Left cardiac atrium (tissue), 4 donors: Measurements from ENCODE around the gene SNX10. TPM values are rescaled to one million over a fixed set of nuclear protein-coding genes. Genes with fewer than 3 reads are reported as not detected.
A peak's percentile ranks its signal among the peaks of the same experiment; 100 is the strongest.

Experiments used
- ATAC-seq, 2 donors: fragments of 200-7000 bp; cut with Tn5 transposase; one replicate each; pipeline ENCODE4 v1.9.1; 2020; ENCODE audit warnings: mild to moderate bottlenecking in 2 of 2, moderate library complexity in 2 of 2
- DNase-seq: peaks from one replicate; pipeline ENCODE4 v3.0.0-alpha.2; 2020
- intact Hi-C, 2 donors: fragments of 100-400 bp; cut with DNase I; formaldehyde crosslinking; loops; one replicate each; pipeline versions ENCODE4 v1.14.1 to v1.15.1; 2022 to 2023
- total RNA-seq, 2 donors: library from RNA; stranded (reverse); fragmentation: NEBNext Ultra II Directional; extraction: Animal tissue kit (Norgen Biotek cat#: 25700); gene quantifications; one replicate each; pipeline ENCODE4 v1.2.1, GENCODE V29; 2021
- donor health status: DM: no; HTN: yes; CAD: no.
- donor health status: DM: no; HTN: yes; CAD: no; lungs with severe emphysema.
- donor health status: DM: yes; HTN: yes; CAD: no.
- donor health status: Dilated cardiomyopathy.

Gene SNX10
- total RNA-seq, 2 donors from 2014 or later = 5.7 to 7.1 TPM

DNA sequence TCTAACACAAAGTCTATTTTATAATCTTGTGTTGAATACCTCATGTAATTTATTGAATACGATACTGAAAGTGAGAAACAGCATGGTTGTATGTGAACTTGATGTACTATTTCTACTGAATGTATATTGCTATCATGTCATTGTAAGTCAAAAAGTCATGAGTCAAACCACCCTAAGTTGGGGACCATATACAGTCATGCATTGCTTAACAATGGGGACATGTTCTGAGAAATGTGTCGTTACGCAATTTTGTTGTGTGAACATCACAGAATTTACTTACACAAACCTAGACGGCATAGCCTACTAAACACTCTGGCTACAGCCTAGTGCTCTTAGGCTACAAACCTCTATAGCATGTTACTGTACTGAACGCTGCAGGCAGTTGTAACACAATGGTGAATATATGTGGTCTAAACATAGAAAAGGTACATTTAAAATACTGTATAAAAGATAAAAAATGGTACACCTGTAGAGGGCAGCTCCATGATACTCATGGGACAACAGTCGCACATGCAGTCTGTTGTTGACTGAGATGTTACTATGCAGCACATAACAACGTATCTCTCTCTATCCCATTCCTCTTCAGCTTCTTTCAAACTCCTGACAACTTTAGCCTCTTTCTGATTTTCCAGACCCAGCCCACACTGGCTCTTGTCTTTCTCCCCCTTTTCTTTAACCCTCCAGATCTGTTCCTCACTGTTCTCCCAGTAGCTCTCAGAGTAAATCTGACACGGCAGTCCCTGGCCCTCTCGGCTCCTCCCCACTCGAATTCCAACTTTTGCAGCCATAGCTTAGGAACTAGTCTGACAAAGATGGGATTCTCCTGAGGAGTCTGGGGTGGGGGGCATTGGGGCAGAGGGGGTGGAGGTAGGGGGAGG lies 90.1 kb downstream of the SNX10 start:
- DNase-seq = no peak
- intact Hi-C loops = loop anchor here in 1 of 2 donors (10.0 kb wide), 1 partner anchor 783 kb away; the partner anchor contains the start of gene HOXA9
- ATAC-seq = no peak

DNA sequence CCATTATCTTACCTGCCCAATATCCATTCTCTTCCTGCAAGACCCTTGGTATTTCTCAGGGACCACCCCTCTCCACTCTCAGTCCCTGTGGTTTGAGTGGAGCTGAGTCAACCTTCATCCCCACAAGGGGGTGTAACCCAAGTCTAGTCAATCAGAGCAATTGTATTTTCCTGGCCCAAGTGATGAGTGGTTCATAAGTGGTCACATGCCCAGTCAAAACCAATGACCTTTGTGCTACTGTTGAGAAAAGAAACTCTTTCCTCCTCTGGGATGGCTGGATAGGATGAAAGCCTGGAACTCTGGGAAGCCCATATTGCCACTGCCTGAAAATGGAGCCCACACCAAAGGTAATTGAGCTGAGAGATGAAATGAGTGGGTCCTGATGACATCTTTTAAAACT lies 93.6 kb downstream of the SNX10 start:
- no peak for DNase-seq
- intact Hi-C loops = loop anchor here in 1 of 2 donors (10.0 kb wide), 1 partner anchor 780 kb away; the partner anchor contains the start of gene HOXA9
- no peak for ATAC-seq

DNA sequence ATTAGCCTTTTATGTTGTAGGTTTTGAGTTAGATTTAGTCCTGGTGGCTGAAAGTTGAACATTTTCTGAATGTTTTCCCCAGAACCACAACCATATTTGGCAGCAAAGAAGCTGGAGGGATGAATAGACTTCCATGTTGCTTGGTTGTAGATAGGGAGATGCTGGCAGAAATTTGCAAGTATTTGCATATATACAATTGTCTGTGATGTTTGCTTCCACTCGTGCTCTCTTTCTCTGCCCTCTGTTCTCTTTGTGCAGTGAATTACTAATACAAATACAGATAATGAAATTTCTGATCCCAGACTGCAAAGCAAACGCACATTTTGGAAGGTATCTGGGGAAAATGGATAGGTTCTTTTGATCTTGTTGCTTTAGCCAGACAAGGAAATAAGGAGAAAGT lies 96.1 kb downstream of the SNX10 start:
- DNase-seq (no peak), ATAC-seq (no peak)
- intact Hi-C loops = loop anchor here in 1 of 2 donors (10.0 kb wide), 1 partner anchor 777 kb away; the partner anchor contains the start of gene HOXA9

DNA sequence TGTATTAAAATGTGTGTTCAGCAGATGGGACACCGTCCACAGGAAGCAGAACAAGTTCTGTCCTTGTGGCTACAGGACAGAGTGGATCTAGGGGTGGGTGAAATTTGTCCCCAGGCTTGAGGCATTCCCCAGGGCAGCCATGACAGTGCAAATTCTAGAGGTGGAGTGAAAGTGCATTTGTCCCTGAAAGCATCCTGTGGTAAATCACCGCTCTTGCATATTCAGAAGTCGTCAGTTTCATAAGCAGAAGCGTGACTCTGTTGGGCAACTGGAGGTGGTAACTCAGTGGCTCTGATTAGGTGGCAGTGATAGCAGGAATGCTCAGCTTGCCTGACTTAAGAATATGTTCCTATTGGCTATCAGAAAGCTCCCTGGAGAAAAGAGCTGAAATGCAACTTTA lies 96.6 kb downstream of the SNX10 start:
- ATAC-seq (no peak), DNase-seq (no peak)
- intact Hi-C loops = loop anchor here in 1 of 2 donors (10.0 kb wide), 1 partner anchor 777 kb away; the partner anchor contains the start of gene HOXA9

DNA sequence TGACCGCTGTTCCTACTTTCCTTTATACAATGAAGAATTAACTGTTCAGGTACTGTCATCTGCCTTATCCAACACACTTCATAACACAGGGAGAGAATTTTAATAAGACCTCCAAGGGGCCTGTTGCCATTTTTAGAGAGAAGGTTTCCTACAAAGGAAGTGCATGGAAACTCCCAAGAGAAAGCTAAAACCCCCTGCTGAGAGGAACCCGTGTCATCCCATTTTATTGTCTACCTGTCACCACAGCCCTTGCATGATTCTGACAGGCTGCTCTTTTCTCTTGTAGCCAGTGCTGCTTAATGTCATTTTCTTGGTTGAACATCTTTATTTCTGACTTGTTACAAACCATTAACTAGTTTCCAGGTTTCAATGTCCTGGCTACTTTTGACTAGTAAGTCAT lies 98.4 kb downstream of the SNX10 start:
- no peak for ATAC-seq
- intact Hi-C loops = no loop called here
- no peak for DNase-seq

DNA sequence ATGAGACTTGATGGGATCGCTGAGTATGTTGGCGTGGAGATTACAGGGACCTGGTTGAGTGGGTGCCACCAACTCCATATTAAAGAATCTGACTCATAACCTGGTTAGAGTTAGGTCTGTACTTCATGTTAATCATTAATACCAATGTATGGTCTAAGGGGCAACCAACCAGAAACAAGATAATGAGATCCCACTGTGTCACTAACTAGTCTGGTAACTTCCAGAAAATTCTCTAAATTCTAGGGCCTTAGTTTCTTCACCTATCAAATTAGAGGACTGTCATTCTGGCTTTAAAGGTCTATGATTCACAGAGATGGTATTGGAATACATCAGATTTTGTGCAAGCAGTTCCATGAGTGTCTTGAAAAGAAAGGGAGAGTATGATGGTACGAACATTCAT lies 102.2 kb downstream of the SNX10 start:
- DNase-seq = no peak
- intact Hi-C loops = no loop called here
- ATAC-seq = no peak

DNA sequence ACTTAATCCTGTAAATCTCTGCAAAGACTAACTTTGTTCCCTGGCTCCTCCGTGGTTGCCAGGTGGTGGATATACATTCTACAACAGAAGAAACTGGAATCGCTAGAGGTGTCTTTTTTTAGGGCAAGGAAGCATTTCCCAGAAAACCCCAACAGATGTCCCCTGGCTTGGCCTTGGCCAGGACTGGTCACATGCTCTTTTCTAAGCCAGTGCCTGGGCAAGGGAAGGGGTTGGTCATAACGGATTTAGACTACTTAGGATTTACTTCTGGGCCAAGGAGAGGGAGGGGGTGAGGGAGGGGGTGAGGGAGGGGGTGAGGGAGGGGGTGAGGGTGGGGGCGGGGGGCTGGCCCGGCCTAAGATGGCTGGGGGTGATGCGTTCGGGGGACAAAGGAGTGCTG lies 105.7 kb downstream of the SNX10 start:
- intact Hi-C loops = no loop called here
- ATAC-seq (no peak), DNase-seq (no peak)

DNA sequence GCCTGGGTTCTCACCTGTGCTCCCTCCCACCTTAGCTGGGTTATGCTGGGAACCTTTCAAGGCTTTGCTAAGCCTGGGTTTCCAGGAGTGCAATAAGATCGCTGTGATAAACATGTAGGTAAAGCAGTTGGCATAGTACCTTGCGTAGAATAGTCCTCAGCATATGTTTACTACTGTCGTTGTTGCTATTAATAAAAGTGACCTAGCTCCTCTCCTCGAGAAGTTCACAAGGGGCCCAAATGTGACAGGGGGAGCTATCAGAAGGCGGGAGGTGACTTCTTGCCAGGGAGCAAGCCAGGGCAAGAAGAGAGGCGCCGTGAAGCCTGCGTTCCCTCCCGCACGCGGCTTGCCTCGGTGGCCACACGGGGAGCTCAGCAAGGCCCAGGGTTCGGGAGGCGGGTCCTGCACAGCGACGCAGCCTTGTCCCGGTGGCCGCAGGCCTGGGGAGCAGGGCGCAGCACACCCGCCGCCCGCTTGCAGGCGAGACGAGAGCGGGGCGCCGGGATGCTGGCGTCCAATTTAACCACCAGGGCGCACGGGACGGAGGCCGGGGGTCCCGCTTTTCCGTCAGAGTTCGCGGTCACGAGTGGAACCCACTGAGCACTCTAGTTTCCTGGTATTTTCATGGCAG lies 106.2 kb downstream of the SNX10 start:
- intact Hi-C loops = no loop called here
- peak; percentile 62 to 70 for ATAC-seq
- DNase-seq = peak; percentile 53

DNA sequence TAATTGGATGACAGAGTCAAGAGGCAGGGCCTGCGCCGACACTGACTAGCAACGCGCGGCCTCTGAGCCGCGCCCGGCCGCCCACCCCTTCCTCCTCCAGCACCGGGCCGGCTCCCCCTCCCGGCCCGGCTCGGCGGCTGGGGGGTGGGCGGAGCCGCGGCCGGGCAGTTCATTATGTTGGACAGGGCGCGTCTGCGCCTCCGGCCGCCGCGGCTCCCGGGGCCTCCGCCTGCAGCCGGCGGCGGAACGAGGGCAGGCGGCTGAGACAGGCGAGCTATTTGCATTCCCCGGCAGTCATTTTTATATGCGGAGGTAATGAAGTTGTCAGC lies 106.7 kb downstream of the SNX10 start:
- intact Hi-C loops = no loop called here
- ATAC-seq (peak; percentile 95 to 99), DNase-seq (peak; percentile 75)

DNA sequence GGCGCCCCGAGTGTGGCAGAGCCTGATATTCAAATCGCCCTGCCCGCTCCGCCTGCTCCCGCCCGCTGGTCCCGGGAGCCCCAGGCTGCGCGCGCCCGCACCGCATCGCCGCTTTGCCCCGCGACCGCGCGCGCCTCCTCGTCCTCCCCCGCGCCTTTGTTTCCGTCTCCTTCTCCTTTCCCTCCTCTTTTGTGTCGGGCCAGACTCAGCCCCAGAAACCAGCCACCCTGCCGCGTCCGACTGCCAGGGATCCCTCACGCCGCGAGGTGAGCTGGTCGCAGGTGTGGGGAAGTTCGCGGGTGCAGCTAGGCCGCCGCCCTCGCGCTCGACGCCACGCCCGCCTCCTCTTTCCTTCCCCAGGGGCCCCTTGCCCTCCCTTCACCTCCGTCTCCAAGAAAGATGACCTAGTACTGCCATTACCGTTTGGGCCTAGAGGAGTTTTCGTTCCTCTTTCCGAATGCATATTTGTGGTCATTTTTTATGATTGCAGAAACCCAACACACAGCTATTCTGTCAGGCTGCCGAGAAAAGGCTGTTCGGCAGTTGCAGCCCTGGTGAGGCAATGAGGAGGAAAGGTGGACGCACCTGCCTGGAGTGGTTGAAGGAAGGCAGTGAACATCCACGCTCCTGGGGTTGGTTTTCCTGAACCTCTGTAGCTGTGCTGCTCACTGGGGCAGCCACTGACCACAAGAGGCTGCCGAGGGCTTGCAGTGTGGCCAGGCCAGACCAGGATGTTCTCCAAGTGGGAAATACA lies 107.3 kb downstream of the SNX10 start:
- ATAC-seq = peak; percentile 66 to 75
- intact Hi-C loops = no loop called here
- DNase-seq = peak; percentile 26

DNA sequence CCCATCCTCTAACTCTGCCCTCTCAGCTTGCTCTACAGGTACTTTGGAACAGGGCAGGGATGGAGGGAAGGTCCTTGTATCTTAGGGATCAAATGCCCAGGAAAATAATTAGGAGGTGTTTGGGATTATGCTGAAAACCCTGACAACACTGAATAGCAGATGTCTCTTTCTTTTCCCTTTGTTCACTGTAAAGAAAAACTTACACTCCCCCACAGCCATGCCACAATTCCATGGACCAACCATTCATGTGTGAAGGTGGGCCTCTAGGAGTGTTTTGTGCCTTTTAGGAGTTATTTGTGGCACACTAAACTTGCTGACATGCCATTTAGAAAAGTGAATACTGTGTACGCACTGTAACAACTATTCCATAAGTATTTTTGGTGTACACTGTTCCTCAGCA lies 108.1 kb downstream of the SNX10 start:
- DNase-seq (no peak), ATAC-seq (no peak)
- intact Hi-C loops = no loop called here

DNA sequence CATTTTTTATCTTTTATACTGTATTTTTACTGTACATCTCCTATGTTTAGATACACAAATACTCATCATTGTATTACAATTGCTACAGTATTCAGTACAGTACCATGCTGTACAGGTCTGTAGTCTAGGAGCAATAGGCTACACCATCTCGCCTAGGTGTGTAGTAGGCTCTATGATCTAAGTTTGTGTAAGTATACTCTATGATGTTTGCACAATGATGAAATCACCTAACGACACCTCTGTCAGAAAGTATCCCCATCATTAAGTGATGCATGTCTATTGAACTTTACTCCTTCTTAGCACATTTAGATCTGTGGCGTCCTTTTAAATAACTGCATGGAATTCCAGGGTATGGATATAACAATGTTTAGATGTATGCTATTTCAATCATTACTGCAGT lies 112.0 kb downstream of the SNX10 start:
- ATAC-seq (no peak), DNase-seq (no peak)
- intact Hi-C loops = no loop called here

DNA sequence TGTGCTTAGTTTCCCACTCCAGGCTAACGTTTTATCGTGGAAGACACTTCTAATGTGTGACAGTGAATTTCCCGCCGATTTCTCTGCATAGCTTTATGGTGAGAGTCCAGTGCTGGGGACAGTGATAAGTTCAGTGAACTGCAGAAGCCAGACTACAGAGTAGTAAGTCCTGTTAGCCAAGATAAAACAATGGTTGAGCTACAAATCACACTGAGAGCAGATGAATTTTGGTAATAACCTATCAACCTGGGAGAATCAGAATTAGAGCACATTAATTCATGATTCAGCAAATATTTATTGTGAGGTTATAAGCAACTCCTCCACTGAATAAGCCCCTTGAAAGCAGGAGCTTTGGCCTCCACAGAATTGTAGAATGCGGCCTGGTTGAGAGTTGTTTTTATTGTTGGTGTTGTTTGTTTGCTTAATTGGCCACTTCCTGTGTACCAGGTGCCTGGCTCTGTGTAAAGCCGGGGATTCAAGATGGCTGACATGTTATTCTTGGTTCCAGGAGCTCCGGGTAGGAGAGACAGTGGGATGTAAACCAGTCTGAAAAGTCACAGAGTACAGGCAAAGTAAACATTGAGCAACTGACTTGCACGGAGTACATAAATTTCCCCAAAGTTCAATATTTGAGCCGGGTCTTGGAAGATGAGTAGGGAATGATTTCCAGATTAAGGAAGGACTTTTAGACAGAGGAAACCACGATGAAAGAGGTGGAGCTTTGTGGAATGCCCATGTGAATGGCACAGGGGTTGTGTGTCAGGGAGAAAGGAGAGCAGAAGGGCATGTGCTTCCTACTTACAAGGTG lies 112.7 kb downstream of the SNX10 start:
- intact Hi-C loops = no loop called here
- ATAC-seq = no peak
- no peak for DNase-seq

DNA sequence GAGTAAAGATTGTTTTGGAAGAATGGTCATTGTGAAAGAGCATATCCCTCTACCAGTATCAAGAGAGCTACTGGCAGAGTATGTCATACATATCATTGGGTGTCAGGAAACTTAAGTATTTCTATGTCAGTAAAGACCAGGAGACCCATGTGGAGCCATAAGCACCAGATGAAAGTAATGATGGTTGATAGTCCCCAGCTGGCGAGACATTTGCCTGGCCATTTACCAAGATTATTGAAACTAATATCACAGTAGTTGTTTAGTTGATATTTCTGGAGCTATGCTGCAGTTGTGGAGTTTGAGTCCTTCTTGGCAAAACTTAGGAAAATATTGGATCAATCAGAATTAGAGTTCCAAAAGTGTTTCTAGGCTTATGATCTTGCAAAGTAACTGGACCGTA lies 114.8 kb downstream of the SNX10 start:
- intact Hi-C loops = no loop called here
- ATAC-seq = no peak
- DNase-seq = no peak

DNA sequence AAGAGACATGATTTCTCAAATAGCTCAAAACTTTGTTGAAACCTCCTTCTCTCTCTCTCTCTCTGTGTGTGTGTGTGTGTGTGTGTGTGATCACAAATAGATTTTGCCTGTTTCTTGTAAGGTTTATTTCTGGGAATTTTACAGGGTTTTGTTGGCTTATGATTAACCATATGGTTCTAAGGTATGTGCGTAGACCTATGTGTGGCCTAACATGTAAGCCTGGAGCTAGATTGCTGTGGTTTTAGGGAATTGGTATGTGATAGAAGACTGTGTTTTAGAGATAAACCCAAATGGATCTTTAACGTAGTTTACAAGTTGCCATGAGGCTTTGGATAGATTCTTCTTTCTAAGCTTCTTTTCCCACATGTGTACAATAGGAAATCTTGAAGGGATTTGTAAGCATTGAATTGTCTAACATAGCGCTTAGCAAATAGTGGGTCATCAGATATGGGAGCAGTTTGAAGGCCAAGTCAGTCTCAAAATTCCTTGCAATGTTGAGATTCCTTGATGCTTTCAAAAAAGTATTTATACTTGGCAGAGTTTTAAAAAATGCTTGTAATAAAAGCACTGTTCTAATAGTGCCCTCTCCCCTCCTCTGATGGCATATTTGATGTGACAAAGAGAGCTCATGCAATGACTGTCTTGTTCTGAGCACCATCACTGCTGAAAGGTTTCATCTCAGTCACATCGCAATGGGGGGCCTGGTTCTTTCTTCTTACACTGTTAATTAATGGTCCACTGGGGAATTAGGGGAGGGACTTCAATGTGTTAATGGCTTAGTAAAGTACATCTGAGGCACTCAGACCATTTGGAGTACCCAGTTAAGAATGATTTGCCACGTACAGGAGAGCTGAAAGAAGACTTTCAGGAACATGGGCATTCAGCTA lies 118.2 kb downstream of the SNX10 start:
- DNase-seq = no peak
- ATAC-seq = no peak
- intact Hi-C loops = no loop called here

DNA sequence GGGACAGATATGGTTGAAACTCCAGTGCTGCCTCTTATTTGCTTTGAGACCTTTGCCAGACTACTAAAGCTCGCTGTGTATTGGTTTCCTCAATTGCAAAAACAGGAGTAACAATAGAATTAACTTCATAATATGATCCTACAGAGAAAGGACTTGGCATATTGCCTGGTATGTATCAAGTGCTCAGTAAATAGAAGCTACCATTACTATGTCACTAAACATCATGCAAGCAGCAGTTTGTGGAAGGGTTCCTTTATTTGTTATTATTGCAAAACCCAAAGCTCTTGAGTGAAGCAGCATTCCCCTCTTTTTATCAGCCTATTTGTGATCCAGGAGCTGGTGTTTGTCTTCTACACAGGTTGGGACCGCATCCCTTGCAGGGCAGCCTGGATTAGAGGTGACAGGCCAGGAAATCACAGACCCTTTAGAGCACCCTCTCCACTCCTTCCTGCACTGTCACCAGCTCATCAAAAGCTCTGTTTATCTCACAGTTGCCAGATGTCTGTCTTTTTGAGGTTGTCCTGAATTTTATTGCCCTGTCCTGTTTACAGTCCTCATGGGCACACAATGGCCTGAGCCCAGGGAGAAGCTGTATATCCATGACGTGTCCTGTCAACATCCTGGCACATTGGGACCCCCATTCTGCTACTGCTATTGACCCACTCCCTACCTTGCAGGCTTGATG lies 121.5 kb downstream of the SNX10 start:
- no peak for DNase-seq
- intact Hi-C loops = no loop called here
- no peak for ATAC-seq

DNA sequence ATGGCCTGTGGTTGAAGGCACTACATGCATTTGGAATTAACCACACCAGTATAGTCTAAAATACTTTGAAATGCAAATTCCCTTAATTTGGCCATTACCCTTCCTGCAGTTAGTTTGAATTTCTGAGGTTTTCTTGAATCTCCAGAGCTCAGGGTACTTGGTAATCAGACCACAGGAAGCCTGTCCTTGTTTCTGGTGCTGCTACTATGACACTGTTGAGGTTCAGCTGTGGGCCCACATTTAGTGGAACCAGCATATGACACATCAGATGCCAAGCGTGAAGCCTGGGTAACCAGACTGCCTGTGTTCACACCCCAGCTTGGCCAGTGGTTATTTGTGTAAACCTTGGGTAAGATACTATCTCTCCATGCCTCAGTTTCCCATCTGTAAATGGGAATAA lies 124.3 kb downstream of the SNX10 start:
- DNase-seq = no peak
- intact Hi-C loops = no loop called here
- no peak for ATAC-seq
